A673 (cell line): ENCODE measurements around the gene MIS18A.

Experiments
- CTCF ChIP-seq: fragments of 300-800, 200-600 bp; sonication (generic); conservative IDR thresholded peaks from 2 replicates; pipeline ENCODE4 v1.5.1; 2017; ENCODE audit warnings: low read depth, mild to moderate bottlenecking, antibody characterized with exemption, low read length, moderate library complexity, mixed read lengths
- EZH2 ChIP-seq: fragments of 200-600 bp; sonication (generic); IDR thresholded peaks from 2 replicates; pipeline ENCODE4 v1.6.1; 2017; ENCODE audit warnings: borderline replicate concordance, low read depth, mild to moderate bottlenecking, mixed read lengths, antibody characterized with exemption, low read length; ENCODE audit not compliant: poor library complexity, severe bottlenecking

GRCh38 chr21:32312326-32312725 is 33.5 kb upstream of the MIS18A start:
- TF ChIP-seq CTCF (no peak), EZH2 (no peak)
